C4-2B (cell line): ENCODE data around the gene SYT1.

ENCODE experiments used
- CTCF ChIP-seq: fragments of 450-650 bp; conservative IDR thresholded peaks from 2 replicates; pipeline ENCODE4 v1.5.1; 2017; ENCODE audit warnings: mild to moderate bottlenecking
- ZFX ChIP-seq: fragments of 450-650 bp; IDR thresholded peaks from 2 replicates; pipeline ENCODE4 v1.6.1; 2017

GRCh38 chr12:79397609-79398008 lies 533.0 kb downstream of the SYT1 start:
- TF ChIP-seq CTCF (no peak), ZFX (no peak)
